Hematopoietic multipotent progenitor cell treated with erythropoietin and hydrocortisone succinate and interleukin-3 and kit ligand, for 8 days (in vitro differentiated cells): ENCODE measurements around the gene TMEM154.

Experiments used
- DNase-seq: peaks from one replicate; pipeline ENCODE4 v3.0.0-alpha.2; 2015

The TMEM154 gene

DNA sequence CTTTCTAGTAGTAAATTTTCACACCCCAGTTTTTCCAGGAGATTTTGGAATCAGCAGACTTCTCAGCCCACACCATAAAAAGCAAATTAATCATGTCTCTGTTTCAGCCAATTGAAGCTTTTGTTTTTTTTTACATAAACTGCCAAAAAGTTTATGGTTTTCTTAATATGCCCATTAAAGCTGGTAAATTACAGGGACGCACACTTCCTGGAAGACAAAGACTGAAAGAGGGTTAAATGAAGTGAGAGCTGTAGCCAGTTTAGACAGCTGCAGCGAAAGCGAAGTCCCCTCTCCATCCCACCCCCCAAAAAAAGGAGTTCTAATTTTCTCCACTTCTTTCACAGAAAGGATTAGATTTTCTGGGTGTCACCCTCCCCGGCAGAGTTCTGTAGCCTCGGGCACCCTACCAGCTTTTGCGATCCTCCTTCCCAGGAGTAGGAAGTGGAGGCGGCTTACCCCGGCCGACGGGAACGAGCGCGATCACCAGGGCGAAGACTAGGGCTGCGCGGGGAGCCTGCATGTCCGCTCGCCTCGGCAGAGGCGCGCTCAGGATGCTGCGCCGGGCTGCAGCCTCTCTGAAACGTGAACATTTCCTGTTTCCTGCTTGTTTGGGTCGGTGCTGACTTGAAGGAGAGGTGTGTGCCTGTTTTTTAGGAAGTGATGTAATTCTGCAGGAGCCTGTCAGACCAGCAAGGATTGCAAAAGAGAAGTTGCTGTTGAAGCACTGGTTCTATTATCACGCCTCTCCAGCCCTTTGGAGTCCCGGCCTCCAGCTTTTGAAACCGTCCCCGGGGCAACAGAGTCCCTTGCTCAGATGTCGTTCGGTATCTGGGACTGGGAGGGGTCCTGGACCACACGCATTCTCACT lies at the start of gene TMEM154:
TSS of gene TMEM154 (minus strand) at position 584 of the 868 bp plus-strand sequence. CDS start at position 520, 64 bp downstream.
- DNase-seq: peak; percentile 54

DNA sequence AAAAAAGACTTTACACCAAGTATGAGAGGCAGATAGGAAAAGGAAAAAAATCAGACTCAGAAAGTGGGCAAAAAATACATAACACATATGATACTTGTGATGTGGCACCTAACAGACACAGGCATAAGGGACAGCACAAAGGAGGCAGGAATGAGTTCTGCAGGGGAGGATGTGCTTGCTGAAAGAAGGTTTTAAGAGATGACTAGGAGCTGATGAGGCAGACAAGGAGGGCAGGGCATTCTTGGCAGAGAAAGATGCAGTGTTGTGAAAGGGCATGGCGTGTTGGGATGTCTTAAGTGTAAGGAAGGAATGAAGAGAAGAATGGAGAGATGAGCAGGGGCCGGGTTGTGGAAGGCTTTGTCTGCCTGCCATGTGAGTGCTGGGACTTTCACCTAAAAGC lies 49.7 kb upstream of the TMEM154 start:
- DNase-seq: no peak

GRCh38 chr4:152728343-152728742 lies 48.5 kb upstream of the TMEM154 start:
- no peak for DNase-seq

DNA sequence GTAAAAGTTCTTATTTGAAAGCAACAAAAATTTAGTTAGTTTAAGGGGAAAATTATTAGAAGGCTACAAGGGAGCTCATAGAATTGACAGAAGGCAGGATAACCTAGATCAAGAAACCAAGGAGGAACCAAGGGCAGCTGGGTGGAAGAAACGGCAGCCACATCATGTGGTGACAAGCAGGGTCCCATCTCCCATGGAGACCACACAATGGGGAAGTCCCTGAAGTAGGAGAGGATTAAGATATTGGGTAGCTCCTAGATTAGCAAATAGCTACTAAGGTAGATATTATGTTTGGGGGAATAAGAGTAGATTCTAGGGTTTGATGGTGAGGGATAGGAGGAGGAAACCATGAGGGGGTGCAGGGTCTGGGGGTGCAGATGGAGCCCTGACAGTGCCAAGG lies 48.0 kb upstream of the TMEM154 start:
- no peak for DNase-seq

- DNase-seq: no peak
Observed at GRCh38 chr4:152724494-152724893, 44.7 kb upstream of the TMEM154 start.

- DNase-seq: no peak
Observed at GRCh38 chr4:152723236-152723635, 43.4 kb upstream of the TMEM154 start.

DNA sequence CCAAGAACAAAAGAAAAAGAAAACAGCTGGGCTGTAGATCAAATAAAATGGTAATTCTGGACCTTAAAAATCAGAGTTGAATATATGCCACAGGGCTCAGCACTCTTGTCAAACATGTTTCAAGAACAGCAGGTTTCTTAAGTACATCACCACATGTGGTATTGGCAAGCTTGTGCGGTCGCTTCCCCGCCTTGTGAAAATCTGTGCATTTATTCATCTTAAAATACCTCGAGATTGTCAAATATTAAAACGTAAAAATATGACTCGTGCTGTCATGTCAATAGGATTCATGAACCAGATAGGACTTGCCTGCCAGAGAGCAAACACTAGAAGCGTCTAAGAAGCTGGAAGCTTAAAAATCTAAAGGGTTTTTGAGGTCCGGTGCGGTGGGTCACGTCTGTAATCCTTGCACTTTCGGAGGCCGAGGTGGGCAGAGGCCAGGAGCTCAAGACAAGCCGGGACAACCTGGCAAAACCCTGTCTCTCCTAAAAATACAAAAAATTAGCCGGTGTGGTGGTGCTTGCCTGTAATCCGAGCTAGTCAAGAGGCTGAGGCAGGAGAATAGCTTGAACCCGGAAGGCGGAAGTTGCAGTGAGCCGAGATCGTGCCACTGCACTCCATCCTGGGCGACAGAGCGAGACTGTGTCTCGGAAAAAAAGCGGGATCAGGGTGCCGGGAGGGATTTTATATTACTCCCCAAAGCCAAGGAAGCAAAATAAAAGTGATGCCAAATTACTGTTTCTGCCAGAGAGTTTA lies 40.2 kb upstream of the TMEM154 start:
- no peak for DNase-seq

DNA sequence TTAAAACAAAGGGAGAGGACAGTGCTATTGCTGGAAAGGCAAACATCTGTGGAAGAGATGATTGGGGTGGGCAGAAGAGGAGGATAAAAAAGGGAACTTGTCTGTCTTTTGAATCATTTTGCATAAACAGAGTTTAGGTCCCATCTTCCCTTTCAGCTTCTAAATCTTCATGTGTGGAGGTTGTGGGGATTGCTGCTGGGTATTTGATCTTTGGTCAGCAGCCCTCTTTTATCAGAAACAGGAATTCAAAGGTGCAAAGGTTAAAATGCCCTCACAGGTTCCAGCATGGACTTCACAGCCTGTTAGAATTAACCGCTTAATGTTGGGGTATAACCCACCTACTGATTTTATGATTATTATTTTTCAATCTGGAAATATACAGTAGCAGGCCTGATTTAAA lies 39.5 kb upstream of the TMEM154 start:
- DNase-seq: no peak

DNA sequence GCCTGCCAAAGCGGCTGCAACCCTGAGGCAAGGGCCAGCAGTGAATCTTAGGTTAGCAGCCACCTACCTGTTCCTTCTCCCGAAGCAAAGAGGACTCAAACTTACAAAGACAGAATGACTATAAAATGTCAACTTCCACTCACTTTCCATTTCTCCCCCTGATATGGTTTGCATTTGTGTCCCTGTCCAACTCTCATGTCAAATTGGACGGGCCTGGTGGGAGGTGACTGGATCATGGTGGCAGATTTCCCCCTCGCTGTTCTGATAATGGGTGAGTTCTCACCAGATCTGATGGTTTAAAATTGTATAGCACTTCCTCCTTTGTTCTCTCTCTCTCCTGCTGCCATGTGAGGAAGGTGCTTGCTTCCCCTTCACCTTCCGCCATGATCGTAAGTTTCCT lies 35.3 kb upstream of the TMEM154 start:
- DNase-seq: no peak

DNA sequence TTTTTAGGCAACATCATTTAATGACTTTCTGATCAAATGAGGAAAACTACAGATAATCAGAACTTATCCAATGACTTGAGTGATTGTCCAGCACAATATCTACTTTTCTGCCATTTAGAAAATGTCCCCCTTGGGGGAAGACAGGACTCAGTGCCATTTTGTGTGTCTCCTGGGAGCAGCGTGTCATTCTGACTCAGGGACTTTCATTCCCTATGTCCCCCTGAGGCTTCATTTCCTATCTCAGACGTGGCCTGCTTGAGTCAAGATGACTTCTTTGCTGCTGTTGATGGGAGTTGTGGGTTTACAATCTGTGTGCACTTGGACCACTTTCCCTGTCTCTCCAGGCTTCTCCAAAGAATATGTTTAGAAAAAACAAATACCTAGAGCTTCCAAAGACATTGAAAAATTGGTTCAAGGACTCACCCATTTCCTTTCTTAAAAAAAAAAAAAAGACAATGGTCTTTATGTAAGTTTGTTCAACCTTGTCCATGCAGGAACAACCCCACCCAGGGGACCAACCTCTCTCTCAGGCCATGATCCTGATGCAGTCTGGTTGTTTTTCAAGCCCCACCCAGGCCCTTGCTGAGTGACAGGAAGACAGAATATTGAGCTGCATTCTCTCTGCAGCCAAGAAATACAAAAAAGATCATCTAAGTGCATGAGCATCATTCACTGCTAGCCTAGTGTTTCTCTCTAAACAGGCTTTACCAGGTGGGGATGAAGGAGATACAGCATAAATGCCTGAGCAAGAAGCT lies 34.3 kb upstream of the TMEM154 start:
- no peak for DNase-seq

DNA sequence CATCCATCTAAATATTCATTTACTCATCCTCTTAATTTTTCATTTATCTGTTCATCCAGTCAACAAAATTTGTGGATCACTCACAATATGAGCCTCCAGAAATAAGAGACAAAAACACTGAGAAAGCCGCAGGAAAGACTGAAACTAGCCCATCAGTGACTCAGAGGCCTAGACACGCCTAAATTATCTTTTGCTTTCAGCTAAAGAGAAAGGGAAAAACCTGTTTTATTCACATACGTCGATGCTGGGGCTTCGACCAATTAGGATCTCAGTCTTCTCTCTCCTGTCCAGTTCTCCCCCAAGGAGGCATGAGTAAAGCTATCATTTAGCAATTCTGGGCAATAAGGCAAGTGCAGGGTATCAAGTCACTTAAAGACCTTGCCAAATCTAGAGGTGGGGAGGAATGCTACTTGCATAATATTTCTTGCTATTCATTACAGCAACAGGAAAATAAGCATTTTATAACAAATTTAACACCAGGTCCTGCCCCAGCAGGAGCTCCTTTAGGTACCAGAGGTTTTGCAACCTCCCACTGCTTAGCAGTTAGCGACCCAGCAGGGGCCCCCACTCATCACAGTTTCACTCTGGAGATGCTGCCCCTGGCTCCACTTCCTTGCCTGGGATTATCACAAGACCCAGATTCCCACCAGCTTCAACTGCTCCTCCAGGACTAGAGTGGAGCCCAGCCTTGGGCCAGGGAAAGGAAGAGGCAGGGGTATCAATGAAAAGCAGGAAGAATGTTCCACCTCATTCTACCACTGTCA lies 30.1 kb upstream of the TMEM154 start:
- no peak for DNase-seq

GRCh38 chr4:152708796-152709195 lies 29.0 kb upstream of the TMEM154 start:
- no peak for DNase-seq

DNA sequence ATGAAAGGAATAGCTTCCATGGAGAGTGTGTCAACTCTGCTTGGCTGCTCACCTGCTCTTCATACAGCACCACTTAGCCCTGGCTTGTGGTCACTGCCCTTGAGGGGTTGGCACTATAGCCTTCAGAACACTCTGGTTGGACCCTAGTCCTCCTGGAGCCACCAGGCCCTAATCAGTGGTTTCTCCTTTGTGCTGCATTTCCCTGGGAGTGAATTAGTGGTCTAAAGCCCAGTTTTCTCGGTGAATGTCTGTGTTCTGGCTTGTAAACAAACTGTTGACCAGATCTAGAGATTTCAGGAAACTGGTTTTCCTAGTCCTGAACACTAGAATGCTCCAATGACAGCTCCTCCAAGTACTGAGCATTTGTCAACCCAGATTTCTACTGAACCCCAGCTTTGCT lies 28.6 kb upstream of the TMEM154 start:
- no peak for DNase-seq

- no peak for DNase-seq
Observed at GRCh38 chr4:152707632-152708031, 27.8 kb upstream of the TMEM154 start.

DNA sequence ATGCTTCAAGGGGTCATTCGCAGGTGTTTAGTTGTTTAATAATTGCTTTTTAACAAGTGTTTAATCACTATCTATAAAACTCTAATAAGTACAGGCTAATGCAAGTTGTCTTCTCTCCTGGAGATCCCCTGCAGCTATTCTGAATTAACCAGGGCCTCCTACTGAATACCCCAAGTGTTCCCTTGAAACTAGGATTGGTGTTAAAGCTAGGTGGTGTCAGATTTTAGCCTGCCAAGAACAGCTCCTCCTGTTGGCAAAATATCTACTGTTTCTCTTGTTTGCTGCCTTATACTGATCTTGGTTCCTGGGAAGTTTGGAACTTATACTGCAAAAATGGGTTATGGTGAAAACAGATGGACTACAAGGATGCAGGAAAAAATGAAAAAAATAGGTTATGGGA lies 26.1 kb upstream of the TMEM154 start:
- no peak for DNase-seq

GRCh38 chr4:152704788-152705187 lies 25.0 kb upstream of the TMEM154 start:
- no peak for DNase-seq

DNA sequence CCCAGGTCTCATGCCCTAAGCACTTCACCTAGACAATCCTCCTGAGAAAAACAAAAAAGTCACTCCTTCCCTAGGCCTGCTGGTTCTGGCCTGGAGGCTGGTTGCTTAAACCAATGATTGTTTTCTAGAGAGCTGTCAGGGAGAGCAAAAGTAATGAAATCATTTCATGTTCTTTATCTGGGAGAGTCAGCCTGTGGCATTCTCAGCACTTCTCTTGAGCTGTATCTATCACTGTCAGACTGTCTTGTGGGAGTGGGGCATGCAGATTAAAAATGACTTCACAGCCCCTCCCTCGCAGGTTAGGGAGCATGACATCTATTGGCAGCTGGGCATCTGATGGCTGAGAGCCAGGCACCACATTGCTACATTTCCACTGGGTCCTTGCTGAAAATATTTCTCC lies 20.4 kb upstream of the TMEM154 start:
- DNase-seq: peak; percentile 29

- DNase-seq: no peak
Observed at GRCh38 chr4:152699313-152699712, 19.5 kb upstream of the TMEM154 start.

GRCh38 chr4:152698089-152698499 lies 18.3 kb upstream of the TMEM154 start:
- no peak for DNase-seq

DNA sequence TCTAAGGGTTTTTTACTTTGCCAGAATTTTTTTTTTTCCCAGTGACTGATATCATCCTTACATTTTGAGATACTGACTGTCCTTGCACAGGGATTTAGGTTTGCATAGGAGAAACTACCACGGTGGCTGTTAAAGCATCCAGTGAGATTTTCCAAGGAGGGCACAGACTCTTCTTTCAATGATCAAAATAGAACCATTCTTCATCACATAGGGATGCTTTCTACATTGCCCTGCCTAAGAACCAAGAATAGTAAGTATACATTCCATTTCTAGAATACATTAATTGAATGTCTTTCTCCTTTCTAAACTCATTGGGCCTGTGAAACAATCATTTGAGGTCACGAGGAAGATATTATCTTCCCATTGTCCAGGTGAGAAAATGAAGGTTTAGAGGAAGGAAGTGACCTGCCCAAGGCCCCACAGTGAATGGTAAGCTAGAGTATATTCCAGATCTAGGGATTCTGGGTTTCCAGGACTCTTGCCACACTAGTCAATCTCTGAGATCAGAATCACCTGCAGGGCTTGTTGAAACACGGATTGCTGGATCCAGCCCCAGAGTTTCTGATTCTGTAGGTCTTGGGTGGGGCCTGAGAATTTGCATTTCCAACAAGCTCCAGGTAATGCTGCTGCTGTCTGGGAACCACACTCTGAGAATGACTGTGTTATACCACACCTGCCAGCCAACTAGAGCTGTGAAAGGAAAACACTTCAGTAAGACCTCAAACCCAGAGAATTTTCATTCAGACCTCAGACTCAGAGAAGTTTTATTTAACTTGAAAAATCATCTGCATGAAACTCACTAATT lies 17.7 kb upstream of the TMEM154 start:
- no peak for DNase-seq

GRCh38 chr4:152696764-152697261 lies 17.0 kb upstream of the TMEM154 start:
- no peak for DNase-seq

DNA sequence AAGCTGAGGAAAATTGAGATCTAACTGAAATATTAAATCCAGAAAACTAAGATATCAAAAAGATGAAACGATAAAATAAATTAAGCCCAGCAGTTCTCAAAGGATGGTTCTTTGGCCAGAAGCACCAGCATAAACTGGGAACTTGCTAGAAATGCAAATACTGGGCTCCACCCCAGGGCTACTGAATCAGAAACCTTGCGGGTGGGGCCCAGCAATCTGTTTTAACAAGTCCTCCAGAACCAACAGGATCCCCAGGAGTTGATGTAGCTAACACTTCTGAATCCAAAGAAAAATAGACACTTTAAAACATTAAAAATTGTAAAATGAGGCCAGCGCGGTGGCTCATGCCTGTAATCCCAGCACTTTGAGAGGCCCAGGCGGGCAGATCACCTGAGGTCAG lies 14.1 kb upstream of the TMEM154 start:
- no peak for DNase-seq
